Middle frontal gyrus (tissue), 1 donor: Measurements from ENCODE around the gene MRPS23.

Source experiments
- DNase-seq: peaks from one replicate; pipeline ENCODE4 v3.0.0-alpha.2; 2015; ENCODE audit warnings: low spot score; ENCODE audit errors: extremely low spot score

MRPS23 gene

DNA sequence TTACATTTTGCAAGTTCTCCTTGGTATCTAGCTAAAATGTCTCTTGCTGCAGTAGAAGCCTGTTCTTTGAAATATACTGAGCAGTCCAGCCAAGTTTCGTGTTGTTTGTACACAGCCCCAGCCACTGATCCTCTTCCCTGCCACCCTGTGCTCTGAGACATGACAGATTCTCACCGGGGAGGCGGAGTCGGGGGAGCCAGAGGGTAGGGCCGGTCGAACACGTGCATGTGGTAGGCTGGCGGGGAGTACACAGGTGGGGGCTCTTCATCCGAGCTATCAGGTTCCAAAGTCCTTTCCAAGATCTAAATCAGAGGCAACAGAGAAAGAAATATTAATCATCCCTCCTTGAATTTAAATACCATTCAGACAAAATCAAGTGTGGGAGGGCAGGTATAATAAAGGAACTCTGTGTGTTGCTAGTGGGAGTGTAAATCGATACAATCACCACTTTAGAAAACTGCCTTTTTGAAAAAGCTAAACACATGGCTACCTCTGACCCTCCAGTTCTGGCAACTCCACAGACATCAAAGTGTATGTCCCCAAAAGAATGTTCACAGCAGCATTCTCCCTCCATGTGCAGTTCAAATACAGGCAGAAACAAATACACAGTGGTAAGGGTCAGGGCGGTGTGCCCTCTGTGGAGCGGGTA lies 29.7 kb upstream of the MRPS23 start:
- no peak for DNase-seq

- no peak for DNase-seq
Measured at GRCh38 chr17:57877803-57878377, 28.0 kb upstream of the MRPS23 start.

DNA sequence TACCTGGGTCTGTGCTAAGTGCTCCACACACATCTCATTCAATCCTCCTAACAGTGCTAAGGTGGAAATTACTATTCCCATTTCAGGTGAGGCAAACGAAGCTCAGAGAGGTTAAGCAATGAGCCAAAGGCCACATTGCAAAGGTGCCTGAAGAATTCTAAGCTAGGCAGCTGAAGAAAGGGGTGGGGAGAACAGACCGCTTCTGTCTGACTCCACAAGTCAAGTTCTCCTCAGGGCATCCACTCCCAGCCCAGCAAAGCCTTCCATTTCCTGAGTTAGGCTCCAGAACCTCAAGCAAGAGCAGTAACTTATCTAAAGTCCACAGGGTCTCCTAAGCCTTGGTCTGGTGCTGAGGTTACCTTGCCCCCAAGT lies 27.0 kb upstream of the MRPS23 start:
- DNase-seq = no peak

- no peak for DNase-seq
Measured at GRCh38 chr17:57876023-57876865, 26.4 kb upstream of the MRPS23 start.

GRCh38 chr17:57875290-57876022 lies 25.6 kb upstream of the MRPS23 start:
- no peak for DNase-seq

- peak; percentile 55 for DNase-seq
Measured at GRCh38 chr17:57874434-57875289, 24.8 kb upstream of the MRPS23 start.

GRCh38 chr17:57874058-57874419 lies 24.2 kb upstream of the MRPS23 start:
- DNase-seq = no peak

- DNase-seq = no peak
Measured at GRCh38 chr17:57873261-57874057, 23.6 kb upstream of the MRPS23 start.

GRCh38 chr17:57872536-57872935 lies 22.7 kb upstream of the MRPS23 start:
- DNase-seq = no peak

DNA sequence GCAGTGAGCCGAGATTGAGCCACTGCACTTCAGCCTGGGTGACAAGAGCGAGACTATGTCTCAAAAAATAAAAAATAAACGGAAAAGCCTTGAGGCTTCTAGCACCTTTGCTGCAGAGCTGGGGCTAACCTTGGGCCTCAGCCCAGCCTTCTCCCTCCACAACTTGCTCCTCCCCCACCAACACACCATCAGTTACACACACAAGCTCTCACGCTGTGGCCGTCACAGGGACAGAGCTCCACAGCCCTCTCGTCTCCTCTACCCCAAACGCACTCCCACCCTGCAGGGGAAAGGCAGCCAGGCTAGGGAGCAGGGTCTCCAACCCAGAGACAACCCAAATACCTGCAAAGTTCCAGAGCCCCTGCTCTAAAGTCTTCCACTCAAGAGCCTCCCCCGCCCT lies 22.0 kb upstream of the MRPS23 start:
- no peak for DNase-seq

GRCh38 chr17:57871155-57871554 lies 21.3 kb upstream of the MRPS23 start:
- no peak for DNase-seq

- DNase-seq = no peak
Measured at GRCh38 chr17:57870283-57870635, 20.4 kb upstream of the MRPS23 start.

DNA sequence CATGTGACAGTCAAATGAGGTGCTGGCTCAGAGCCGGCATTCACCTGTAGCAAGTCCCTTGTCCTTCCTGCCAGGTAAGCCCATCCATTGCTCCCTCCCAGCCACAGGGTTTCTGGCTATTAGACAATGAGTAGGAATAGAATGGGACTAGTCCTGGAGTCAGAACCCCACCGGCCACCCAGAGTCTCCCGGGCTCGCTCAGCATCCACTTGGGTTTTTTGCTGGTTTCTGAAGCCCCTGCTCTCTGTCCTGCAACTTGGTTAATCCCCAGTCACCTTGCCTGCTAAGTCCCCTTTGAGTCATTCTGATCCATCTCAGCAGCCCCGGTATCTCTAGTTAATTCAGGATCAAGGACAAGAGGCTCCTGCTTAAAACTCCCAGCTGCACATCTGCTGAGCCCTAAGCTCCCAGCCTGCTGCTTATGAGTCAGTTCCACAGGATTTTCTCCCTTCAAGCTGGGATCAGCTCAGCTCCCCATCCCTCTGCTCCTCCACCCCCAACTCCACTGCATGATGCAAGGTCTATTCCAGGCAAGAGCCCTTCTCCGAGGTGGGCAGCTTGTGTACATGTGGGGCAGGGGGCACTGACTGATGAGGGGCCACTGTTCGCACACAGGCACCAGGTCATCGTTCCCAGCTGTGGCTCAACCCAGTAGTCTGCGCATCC lies 19.9 kb upstream of the MRPS23 start:
- no peak for DNase-seq

DNA sequence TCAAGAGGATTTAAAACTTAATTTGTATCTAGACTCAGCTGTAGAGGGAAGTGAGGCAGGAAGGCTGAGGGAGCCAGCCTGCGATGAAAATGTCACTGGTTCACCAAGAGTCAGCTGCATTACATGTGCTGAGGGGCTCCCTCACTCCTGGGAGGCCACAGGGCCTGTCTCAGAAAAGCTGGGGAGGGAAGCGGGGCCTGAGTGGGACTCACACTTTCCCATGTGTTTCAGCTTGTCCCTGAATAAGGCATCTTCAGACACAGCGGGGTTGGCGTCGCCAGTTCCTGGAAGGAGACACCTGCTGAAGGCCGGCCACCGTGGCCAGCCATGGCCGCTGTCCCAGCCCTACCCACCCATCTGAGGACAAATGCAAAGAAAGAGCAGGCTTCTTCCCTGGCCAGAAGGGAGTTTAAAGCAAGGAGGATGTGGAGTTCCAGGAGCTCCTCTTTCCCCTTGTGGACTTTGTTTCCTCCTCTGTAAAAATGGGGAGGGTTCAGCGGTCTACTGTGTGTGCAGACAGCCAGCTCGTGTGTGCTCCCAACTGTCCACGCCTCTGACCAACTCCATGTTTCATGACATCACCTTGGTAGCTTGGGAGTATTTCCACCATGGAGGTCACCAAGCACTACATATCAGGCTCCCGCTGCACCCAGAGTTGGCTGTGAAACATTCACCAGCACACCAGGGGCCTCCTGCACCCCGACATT lies 19.2 kb upstream of the MRPS23 start:
- no peak for DNase-seq

DNA sequence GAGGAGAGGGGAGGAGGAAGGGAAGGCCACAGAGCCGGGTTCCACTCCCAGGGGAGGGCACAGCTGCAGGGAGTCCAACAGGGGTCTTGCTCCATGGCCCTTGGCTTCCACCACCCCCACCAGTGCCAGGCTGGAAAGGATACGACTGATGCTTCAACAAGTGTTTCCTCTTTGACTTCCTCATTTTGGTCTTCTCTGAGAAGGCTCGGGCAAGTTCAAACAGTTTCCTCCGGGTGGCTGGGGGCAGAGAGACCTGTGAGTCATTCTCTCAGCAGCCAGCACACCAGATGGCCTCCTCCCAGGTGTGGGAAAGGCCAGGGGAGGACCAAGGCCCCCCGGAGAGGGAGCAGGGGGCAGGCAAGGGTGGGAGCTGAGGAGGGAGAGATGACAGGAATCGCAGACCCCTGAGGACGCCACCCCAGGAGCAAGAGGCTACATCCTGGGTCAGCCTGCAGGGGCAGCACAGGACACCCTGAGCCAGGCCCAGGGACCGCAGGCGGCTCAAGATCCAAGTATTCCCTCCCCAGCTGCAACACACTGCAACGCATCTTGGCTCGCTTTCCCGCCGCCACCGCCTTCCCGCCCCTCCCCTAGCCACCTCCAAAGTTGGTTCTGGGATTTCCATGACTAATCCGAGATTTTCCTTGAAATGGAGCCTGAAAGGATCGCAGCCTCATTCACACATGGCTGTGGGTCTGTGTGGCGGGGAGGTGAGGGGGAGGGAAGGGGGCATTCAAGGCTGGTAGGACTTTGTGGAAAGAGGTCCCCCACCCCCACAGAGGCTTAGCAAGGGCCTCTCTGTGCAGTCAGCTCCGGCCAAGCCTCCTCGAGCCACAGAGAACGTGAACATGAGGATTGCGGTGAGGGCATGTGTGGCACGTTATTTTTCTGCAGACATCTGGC lies 18.4 kb upstream of the MRPS23 start:
- no peak for DNase-seq

GRCh38 chr17:57867126-57867525 lies 17.3 kb upstream of the MRPS23 start:
- no peak for DNase-seq

GRCh38 chr17:57866723-57867122 lies 16.9 kb upstream of the MRPS23 start:
- DNase-seq = no peak

- DNase-seq = no peak
Measured at GRCh38 chr17:57866319-57866718, 16.5 kb upstream of the MRPS23 start.
